Kidney glomerular epithelial cell (primary cell): ENCODE results near the gene WNT4.

Experiments
- DNase-seq: peaks from one replicate; lab custom pipeline; 2025; lab: John Stamatoyannopoulos, UW

WNT4 gene

DNA sequence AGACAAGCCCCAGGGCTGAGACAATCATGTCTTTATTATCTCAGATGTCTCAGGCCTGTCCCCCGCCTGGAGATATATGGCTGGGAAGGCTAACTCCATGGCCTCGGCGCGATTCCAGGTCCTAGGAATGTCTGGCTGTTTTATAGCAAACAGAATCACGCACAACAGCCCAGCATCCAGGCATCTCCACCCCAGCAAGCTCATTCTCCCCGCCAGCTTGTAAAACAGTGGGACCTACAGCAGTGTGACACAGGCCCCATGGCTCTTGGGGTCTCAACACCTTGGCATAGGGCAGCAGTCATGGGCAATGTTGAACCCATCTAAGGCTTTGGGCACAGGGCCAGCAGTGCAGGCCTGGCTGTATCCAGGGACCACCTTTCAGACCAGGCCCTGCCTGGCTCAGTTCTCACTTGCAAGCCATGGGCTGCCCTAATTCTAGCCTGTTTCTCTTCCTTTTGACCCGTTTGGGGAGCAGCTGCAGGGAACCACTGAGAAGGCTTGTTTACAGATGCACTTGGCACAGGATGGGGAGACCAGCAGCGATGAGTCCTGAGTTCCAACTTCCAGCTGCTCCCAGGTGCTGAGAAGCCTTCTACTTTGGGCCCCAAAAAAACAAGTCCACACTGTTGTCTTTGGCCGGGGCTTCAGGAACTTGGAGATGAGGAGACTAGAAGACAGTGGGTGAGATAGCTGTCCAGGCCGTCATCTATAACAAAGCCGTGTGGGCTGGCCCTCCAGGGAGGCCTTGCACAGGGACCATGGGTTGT is 34.4 kb downstream of the WNT4 start:
- no peak for DNase-seq

DNA sequence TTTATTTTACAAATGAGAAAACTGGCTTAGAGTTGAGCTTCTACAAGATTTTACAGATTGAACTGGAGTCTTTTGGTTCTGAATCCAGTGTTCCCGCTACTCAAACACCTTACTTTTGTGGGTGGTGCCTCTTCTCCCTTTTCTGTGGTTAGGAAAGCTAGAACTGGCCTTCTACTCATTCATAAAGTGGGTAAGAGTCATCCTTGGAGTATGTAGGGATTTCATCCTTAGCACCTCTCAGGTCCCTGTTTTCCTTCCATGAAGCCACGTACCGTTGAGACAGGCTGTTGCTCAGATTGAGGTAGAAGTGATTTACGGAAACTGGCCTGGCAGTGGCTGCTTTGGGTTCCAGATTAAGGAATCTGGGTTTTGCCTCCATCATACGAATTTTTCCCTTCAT is 35.8 kb downstream of the WNT4 start:
- peak; percentile 55 for DNase-seq

DNA sequence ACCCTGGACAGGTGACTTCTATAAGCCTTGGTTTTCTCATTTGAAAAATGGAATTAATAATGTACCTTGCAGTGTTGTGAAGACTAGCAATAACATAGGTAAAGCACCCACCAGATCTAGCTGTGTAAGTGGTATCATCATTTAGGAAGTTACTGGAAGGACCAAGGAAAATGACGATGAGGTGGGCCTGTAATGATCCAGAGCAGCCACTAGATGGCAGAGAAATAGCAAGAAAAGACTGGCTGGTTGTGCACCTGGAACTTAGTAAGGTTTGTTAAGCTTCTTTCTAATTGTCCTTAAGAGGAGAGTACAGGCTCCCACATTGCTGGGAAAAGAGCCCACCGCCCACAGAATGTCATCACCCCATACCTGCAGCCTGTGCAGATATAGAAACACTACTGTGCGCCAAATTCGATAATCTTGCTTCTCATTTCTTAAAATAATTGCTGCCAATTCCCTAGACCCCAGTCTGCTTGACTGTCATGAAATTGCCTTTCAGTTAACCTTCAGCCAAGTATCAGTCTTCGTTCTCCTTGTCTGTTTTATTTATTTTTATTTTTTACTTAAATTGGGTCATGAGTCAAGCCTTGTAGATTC is 37.2 kb downstream of the WNT4 start:
- peak; percentile 53 for DNase-seq

DNA sequence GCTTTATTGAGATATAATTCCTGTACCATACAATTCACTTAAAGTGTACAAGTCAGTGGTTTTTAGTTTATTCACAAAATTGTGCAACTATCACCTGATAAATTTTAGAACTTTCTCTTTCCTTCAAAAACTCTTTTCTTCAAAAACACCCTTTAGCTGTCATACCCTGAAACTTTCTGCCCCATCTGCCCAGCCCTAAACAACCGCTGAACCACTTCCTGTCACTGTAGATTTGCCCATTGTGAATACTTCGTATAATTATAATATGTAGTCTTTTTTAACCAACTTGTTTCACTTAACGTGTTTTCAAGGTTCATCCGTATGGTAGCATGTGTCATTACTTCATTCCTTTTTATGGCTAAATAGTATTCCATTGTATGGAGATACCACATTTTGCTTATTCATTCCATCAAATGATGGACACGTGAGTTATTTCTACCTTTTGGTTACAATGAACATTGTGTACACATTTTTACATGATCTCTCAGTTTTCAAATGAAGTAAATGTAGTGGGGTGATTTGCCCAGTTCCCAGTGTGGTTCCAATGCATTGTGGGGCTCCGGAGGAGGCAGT is 37.9 kb downstream of the WNT4 start:
- no peak for DNase-seq

DNA sequence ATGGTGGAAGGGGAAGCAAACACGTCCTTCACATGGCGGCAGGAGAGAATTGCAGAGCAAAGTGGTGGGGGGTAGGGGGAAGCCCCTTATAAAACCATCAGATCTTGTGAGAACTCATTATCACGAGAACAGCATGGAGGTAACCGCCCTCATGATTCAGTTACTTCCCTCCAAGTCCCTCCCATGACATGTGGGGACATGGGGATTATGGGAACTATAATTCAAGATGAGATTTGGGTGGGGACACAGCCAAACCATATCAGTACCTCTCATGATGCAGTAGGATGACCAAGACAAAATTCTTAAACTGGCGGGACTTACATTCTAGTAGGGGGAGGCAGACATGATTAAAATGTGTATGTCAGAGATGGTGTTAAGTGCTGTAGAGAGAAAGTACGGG is 38.8 kb downstream of the WNT4 start:
- no peak for DNase-seq

DNA sequence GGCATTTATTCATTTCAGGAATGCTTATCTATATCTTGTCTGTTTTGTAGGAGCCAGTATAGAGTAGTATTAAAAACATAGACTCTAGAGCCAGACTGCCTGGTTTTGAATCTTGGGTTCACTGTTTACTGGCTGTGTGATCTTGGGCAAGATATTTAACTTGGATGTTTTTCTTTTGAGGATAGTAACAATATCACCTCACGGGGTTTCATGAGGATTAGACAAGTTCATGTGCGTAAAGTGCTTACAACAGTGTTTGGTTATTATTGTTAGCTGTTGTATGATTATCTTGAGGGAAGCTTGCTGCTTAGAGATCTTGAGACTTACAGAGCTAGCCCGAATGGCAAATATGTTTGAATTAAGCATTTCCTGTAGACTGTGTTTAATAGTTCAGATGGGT is 40.2 kb downstream of the WNT4 start:
- no peak for DNase-seq

DNA sequence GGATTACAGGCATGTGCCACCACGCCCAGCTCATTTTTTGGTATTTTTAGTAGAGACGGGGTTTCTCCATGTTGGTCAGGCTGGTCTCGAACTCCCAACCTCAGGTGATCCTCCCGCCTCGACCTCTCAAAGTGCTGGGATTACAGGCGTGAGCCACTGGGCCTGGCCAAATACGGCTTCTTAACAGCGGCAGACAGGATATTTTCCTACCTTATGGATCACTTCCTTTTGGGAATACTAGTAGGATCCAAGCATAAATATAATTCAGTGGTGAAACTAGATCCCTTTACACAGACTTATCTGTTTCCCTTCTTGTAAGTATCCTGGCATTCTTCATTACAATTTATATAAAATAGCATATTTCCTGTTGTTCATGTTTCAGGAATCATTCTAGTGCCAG is 40.9 kb downstream of the WNT4 start:
- DNase-seq, result no peak

DNA sequence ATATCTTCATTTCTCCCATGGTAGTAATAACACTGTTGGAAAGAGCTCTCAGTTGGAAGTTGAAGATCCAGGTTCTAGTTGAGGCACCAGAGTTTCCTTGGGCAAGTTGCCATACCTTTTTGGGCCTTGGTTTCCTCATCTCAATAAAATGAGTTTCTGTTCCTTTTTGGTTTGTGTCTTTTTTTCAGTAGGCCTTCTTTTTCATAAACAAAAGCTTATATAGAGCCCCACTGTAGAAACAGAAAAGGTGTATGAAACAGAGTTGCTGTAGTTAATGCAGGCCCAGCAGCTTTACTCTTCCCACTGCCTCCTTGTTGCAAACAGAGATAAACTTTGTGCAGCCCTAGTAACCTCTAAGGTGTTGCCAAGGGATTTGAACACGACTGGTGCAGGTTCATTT is 41.7 kb downstream of the WNT4 start:
- no peak for DNase-seq

DNA sequence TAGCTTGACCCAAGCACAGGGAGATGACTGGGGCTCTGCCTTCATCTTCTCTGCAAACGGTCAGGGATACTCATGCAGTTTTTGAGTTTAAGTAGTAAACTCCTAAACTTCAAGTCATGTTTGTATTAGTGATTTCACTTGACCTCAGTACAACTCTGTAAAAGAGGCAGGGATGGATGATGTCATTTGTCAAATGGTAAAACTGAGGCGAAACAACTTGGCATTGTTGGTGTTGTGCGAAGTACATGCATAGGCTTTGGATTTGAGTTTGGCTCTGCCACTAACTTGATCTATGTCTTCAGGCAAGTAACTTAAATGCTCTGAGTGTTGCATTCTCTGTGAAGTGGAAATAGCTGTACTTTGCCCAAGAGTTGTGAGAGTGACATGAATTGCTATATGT is 42.7 kb downstream of the WNT4 start:
- no peak for DNase-seq

DNA sequence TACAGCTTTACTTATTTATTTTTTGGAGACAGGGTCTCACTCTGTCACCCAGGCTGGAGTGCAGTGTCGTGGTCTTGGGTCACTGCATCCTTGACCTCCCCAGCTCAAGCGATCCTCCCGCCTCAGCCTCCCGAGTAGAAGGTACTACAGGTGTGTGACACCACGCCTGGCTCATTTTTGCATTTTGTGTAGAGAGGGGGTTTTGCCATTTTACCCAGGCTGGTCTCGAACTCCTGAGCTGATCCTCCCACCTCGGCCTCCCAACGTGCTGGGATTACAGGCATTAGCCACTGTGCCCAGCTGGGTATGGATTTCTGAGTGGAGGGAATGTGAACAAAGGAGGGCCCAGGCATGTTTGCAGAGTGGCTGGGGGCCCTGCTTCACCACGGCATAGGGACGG is 44.1 kb downstream of the WNT4 start:
- no peak for DNase-seq

DNA sequence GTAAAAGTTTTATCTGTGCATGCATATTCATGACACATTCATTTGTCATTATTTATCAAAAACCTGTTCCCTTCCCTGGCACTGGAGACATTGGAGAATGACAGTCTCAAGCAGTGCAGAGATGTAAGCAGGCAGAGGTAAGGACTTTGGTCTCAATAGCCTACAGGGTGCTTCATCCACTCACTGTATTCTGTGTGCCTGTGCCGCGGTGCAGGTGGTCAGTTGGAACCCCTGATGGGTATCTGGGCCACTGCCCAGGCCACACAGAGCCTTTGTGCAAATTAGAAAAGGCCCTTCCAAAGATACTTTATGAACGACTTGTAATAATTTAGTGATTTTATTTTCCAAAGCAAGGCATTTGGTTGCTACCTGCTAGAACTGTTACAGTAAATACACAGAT is 46.4 kb downstream of the WNT4 start:
- no peak for DNase-seq

DNA sequence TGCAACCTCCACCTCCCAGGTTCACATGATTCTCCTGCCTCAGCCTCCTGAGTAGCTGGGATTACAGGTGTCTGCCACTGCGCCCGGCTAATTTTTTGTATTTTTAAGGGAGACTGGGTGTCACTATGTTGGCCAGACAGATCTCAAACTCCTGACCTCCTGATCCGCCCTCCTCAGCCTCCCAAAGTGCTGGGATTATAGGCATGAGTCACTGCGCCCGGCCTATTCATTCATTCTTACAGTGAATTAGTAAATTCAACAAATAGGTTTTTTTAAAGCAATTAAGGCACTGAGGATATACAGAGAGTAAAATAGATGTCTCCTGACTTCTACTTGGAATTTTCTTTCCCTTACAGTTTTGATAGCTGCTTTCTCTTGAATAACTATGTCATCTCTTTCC is 46.9 kb downstream of the WNT4 start:
- DNase-seq, result no peak

DNA sequence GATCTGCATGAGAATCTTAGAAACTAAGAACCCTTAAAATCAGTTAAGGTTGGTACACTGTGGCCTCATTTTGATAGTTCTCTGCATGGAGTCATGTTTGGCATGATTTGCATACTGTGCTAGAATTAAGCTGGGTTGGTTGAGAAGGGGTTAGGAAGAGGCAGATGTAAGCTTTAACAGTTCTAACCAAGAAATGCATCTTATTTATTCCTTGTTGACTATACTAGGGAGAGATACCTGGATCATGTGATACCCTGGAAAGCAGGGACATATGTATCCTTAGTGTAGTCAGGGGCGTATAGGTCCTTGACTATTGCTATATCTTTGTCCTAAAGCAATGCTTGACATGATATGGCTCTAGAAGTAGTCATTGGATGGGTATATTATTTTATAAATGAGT is 49.4 kb downstream of the WNT4 start:
- DNase-seq, result no peak

DNA sequence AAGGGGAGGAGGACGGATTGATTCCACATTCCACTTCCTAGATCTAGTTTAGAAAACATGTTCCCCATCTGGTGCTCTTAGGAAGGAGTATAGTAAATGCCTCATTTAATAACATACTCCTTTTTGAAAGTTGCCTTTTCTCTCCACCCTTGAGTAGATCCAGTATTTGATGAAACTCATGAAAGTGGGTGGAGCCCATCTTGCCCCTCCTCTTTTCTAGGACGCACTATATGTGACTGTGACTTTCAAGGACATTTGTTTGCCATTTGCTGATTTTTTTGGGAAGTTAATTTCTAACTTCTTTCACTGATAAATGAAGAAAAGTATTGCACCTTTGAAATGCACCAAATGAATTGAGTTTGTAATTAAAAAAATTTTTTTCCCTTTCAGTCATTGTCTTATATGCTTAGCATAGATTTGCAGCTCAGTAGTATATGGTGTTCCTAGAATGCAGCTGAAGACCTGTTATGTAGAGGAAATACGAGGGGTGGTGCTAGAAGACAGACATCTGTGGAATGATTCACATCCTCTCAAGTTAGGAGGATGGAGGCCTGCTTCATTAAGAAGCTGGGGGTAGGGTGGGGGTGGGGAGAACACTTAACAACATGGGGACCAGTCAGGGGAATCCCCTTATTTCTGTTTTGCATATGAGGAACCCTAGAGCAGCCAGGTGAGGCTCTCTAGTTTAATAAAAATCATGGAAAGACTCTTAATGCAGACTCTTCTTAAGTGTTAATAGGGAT is 50.7 kb downstream of the WNT4 start:
- DNase-seq, result peak; percentile 23

DNA sequence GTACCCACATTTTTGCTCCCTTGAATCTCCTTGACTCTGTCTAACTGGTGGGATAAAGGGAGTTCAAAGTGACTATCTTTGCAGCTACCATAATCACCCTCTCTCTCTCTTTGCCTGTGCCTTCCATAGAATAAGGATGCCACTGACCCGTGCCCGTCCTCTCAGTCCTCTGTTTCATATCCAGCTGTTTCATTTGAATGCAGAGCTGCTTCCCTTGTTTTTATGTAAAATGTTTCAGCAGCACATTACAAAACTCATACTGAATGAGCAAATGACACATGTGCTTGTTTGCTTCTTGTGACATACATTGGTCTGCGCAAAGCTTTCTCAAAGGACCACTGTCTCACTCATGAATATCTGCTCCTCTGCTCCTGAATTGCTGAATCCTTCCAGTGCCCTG is 52.0 kb downstream of the WNT4 start:
- no peak for DNase-seq

DNA sequence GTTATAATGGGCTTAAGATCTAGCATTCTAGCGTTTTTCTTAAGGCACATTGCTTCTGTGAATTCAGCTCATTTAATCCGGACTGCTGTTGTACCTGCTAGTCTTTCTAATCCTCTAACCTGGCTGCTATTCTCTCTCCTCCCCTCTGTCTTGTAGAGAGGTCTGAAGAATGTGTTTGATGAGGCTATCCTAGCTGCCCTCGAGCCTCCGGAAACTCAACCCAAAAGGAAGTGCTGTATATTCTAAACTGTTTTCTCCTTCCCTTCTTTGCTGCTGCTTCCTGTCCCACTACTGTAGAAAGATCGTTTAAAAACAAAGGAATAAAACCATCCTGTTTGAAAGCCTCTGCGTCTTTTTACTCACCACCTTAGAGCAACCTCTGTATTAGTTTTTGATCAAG is 53.1 kb downstream of the WNT4 start:
- DNase-seq, result no peak

DNA sequence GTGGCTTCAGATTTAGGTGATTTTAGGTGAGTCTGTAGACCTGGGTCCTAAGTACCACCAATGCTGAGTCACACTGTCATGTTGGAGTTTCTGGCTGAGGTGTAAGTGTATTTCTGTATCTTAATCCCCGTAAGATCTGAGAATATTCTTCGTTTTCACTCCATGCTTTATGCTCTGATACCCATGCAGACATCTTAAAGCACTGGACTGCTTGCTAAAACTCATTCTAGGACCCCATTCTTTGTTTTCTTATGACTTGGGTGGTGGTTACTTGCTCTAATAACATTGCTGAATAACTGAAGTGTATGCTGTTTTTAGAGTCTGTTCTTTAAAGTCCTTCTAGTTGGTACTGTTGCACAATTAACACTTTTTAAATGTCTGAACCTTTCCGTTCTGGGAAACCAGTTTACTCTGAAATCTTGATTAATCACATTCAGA is 53.7 kb downstream of the WNT4 start:
- no peak for DNase-seq

DNA sequence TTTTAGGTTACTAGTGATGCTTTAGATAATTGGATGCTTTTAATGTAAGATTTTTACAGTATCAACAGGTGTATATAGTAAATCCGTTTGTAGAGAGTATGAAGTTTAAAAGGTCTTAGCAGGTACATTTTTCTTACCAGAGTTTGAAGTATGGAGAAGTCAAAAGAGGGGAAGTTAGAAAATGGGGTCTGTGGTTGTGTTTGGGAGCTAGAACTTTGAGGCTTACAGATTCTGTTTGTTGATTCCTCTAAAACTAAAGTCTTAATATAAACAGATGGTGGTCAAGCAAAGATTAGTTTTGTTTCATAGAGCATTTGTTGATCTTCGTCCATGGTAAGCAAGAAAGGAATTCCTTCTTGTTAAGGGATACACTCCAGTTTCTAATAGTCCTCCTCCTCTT is 54.6 kb downstream of the WNT4 start:
- DNase-seq, result no peak

DNA sequence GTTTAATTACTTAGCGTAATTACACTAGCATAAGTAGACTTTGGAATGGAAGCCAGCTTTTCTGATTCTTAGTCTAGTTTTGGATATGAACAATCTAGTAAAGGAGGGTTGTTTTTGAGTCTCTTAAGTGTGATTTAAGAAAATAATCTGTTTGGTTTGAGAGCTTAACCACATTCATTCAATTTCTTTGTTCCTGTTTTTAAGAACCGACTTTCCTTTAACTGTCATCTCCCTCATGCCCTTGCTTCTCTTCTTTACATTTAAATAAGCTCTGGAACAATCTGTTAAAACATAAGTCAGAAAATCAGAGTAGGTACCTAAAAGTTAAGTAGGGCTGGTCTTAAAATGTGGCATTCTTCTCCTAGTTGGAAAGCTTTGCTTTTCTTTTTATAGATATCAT is 62.7 kb downstream of the WNT4 start:
- DNase-seq, result no peak

DNA sequence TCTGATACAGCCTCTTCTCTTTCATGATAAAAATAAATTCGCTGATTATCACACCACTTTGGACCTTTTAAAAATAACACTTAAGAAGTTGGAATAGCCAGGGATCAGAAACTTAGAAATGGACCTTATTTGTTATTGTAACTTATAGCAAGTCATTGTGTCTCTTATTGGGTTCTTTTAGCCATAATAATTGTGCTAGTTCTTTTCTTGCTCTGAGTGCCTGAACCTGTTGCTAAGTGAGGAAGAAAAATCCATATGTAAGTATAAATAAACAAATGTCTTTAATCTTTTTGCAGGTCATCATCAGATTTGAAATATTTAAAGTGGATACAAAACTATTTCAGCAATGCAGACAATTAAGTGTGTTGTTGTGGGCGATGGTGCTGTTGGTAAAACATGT is 64.8 kb downstream of the WNT4 start:
- no peak for DNase-seq

DNA sequence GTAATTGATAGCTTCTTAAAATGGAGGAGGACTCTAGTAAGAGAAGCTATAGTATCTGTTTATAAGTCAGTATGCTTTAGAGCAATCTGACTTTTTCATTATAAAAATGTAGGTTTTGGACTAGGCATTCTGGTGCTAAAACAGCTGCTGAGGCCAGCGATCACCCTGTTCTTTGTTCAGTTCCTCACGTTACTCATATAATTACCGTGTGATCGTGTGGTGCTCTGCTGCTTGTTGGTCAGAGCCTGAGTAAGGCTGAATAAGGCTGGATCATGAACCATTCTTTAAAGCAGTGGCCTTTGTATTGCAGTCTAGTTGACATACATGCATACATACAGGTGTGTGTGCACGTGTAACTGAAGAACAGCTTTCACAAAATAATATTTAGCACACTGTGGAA is 65.2 kb downstream of the WNT4 start:
- peak; percentile 2 for DNase-seq

DNA sequence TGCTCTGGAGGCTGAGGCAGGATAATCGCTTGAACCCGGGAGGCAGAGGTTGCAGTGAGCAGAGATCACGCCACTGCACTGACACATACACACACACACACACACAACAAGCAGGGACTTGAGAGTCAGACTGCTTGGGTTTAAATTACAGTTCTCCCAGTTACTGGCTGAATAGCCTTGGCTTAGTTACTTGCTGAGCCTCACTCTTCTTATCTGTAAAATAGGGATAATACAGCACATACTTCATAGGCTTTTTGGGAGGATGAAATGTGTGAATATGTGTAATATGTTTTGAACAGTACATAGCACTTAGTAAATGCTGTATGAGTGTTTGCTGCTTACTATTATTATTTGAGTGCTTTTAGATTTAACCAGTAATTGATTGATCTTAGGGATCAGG is 66.6 kb downstream of the WNT4 start:
- no peak for DNase-seq

DNA sequence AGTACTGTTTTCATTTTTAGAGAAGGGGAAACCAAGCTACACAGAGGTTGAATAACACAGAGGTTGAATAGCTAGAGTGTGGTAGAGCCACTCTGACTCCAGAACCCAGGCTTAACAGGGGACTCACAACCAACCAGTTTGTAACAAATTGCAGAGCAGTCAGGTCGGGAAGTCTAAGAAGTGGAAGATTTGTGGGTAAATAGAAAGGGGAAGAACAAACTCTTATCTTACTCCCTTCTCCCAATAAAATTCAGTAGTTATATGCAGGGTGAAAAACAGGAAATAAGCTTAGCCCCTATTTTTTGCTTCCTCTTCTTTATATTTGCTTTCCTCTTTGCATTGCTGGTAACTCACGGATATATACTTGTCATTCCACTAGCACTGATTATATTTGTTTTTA is 67.2 kb downstream of the WNT4 start:
- DNase-seq, result no peak
